ENCODE measurements around the gene LSR. TPM values are rescaled to one million over a fixed set of nuclear protein-coding genes. Genes with fewer than 3 reads are reported as not detected.

Gene LSR
- total RNA-seq, 6 experiments from 2014 or later, result 96.6 to 138 (median 112) TPM

DNA sequence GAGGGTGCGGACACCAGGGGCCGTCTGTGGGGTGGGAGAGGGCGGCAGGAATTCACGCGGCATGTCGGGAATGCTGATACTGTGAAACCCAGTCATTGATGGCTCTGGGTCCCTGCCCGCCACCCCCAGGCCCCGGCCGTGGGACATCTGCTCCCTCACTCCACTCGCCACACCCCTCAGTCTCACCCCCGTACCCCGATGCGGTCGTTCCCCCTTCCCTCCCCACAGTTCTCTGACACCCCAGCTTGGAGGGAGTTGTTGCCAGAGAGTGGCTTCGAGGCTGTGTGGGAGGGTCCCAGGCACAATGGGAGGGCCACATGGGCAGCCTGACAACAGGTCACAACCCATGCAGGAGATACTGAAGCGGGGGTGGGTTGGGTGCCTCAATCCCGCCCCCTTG lies 45.0 kb downstream of the LSR start:
- WGBS (ENCODE audit: insufficient coverage, low coverage, low lambda C conversion rate, missing lambda C conversion rate), result 82% methylated on average over 2 of the region's 17 CpGs
- Histone ChIP-seq H3K4me1 (no peaks in the 10 kb centered on the region), H3K9me3 (no peaks in the 10 kb centered on the region), H3K27ac (no peak overlapping the region), H3K27me3 (no peaks in the 10 kb centered on the region), H3K4me3 (no peak overlapping the region), H3K36me3 (no peaks in the 10 kb centered on the region)
- intact Hi-C loops (cut with DNase I), result no loop called here
- TF ChIP-seq, protein P1, sequence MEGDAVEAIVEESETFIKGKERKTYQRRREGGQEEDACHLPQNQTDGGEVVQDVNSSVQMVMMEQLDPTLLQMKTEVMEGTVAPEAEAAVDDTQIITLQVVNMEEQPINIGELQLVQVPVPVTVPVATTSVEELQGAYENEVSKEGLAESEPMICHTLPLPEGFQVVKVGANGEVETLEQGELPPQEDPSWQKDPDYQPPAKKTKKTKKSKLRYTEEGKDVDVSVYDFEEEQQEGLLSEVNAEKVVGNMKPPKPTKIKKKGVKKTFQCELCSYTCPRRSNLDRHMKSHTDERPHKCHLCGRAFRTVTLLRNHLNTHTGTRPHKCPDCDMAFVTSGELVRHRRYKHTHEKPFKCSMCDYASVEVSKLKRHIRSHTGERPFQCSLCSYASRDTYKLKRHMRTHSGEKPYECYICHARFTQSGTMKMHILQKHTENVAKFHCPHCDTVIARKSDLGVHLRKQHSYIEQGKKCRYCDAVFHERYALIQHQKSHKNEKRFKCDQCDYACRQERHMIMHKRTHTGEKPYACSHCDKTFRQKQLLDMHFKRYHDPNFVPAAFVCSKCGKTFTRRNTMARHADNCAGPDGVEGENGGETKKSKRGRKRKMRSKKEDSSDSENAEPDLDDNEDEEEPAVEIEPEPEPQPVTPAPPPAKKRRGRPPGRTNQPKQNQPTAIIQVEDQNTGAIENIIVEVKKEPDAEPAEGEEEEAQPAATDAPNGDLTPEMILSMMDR (IDR thresholded peaks at IDR 0.05), result no peak
- TF ChIP-seq POLR2A (IDR thresholded peaks at IDR 0.05), result no peak
- ATAC-seq, result no peak
- DNase-seq, result no peak

DNA sequence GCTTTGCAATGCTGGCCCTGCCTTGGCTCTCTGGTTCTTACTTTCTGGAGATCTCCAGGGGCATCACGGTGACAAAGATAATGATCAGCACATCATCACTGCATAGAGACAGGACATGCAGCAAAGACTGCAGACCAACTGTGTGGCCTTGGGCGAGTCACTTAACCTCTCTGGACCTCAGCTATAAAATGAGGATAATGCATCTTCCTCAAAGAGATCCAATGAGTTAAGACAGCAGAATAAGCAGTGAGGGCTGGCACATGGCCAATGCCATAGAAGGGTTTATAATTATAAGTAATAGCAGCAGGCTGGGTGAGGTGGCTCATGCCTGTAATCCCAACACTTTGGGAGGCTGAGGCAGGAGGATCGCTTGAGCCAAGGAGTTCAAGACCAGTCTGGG lies 45.5 kb downstream of the LSR start:
- no peaks in the 10 kb centered on the region for H3K27me3 ChIP-seq
- no peak overlapping the region for H3K4me3 ChIP-seq
- intact Hi-C loops (cut with DNase I), result no loop called here
- DNase-seq, result no peak
- H3K36me3 ChIP-seq, result no peaks in the 10 kb centered on the region
- H3K27ac ChIP-seq, result no peak overlapping the region
- TF ChIP-seq POLR2A (IDR thresholded peaks at IDR 0.05), result no peak
- TF ChIP-seq, protein P1 (IDR thresholded peaks at IDR 0.05), result no peak
- no peaks in the 10 kb centered on the region for H3K4me1 ChIP-seq
- 63% methylated on average over 2 of the region's 3 CpGs for WGBS (ENCODE audit: insufficient coverage, low coverage, low lambda C conversion rate, missing lambda C conversion rate)
- no peak for ATAC-seq
- no peaks in the 10 kb centered on the region for H3K9me3 ChIP-seq

- Histone ChIP-seq H3K4me3 (no peak overlapping the region), H3K27ac (no peak overlapping the region), H3K4me1 (no peaks in the 10 kb centered on the region), H3K9me3 (no peaks in the 10 kb centered on the region), H3K27me3 (no peaks in the 10 kb centered on the region), H3K36me3 (no peaks in the 10 kb centered on the region)
- intact Hi-C loops (cut with DNase I), result no loop called here
- no peak for ATAC-seq
- 65% methylated on average over 10 of the region's 25 CpGs for WGBS (ENCODE audit: insufficient coverage, low coverage, low lambda C conversion rate, missing lambda C conversion rate)
- TF ChIP-seq, protein P1 (IDR thresholded peaks at IDR 0.05), result no peak
- no peak for TF ChIP-seq POLR2A (IDR thresholded peaks at IDR 0.05)
- DNase-seq, result no peak
Observed at GRCh38 chr19:35294859-35295791, 46.3 kb downstream of the LSR start.

DNA sequence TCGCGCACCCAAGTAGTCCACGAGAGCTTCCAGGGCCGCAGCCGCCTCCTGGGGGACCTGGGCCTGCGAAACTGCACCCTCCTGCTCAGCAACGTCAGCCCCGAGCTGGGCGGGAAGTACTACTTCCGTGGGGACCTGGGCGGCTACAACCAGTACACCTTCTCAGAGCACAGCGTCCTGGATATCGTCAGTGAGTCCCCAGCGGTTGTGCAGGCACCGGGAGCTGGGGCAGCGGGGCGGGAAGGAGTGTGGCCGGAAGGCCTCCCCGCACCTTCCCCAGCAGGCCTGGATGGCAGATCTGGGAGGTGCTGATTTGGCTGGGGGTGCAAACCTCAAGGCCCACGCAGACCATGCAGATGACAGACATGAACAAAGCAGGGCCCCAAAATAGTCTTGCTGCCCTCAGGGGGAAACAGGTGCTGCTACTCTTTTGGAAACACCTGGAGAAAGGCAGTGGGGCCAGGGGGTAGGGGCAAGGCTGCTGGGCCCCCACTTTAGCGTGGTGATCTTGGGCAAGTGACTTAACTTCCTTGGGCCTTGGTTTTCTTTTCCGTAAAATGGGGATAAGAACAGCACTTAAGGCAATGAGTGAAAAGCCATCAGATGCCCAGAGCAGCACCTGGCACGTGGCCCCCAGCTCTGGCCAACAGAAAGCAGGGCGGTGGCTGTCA lies 47.1 kb downstream of the LSR start:
- no peak for TF ChIP-seq POLR2A (IDR thresholded peaks at IDR 0.05)
- TF ChIP-seq, protein P1 (IDR thresholded peaks at IDR 0.05), result no peak
- ATAC-seq, result peak in 1 of 4 donors; percentile 23

More for the DNA sequence above, 47.1 kb downstream of the LSR start:
- Histone ChIP-seq H3K27ac (no peak overlapping the region), H3K4me3 (no peak overlapping the region), H3K36me3 (no peaks in the 10 kb centered on the region), H3K4me1 (no peaks in the 10 kb centered on the region), H3K27me3 (no peaks in the 10 kb centered on the region), H3K9me3 (no peaks in the 10 kb centered on the region)
- no peak for DNase-seq
- intact Hi-C loops (cut with DNase I), result no loop called here
- WGBS (ENCODE audit: insufficient coverage, low coverage, low lambda C conversion rate, missing lambda C conversion rate), result 71% methylated on average over 11 of the region's 24 CpGs
